Transverse colon (tissue), 4 donors: ENCODE measurements around the gene TCF7L2. TPM values are rescaled to one million over a fixed set of nuclear protein-coding genes. Genes with fewer than 3 reads are reported as not detected.

Experiments used
- DNase-seq: peaks from one replicate; pipeline ENCODE4 v3.0.0-alpha.2; 2019
- H3K27ac ChIP-seq, 4 donors: fragments of 200-600 bp; sonication (generic); 2 replicates each; pipeline ENCODE4 v1.5.1; 2016 to 2018; ENCODE audit warnings: inconsistent platforms in 4 of 4
- H3K27me3 ChIP-seq: fragments of 200-600 bp; sonication (generic); 2 replicates; pipeline ENCODE4 v1.5.1; 2017; ENCODE audit warnings: inconsistent platforms
- H3K36me3 ChIP-seq, 4 donors: fragments of 200-600 bp; sonication (generic); 2 replicates each; pipeline ENCODE4 v1.5.1; 2017 to 2019; ENCODE audit warnings: inconsistent platforms in 4 of 4
- H3K4me1 ChIP-seq, 4 donors: fragments of 200-600 bp; sonication (generic); 2 replicates each; pipeline ENCODE4 v1.5.1; 2017 to 2020; ENCODE audit warnings: inconsistent platforms in 4 of 4
- H3K4me3 ChIP-seq, 4 donors: fragments of 200-600 bp; sonication (generic); 1 replicate in 1 of 4; 2 replicates in 3 of 4; pipeline versions ENCODE4 v1.5.1 to v1.6.1; 2017 to 2019; ENCODE audit warnings: inconsistent platforms in 4 of 4
- H3K9me3 ChIP-seq, 2 donors: fragments of 200-600 bp; sonication (generic); 2 replicates each; pipeline ENCODE4 v1.5.1; 2017 to 2019; ENCODE audit warnings: inconsistent platforms in 2 of 2
- CTCF ChIP-seq, 5 experiments: fragments of 200-600 bp in 3 of 5; fragments of 450-650 bp in 2 of 5; sonication (generic) in 3 of 5; IDR thresholded peaks; 1 replicate in 2 of 5; 2 replicates in 3 of 5; pipeline ENCODE4 v1.5.1; 2016 to 2017; ENCODE audit warnings: antibody characterized with exemption in 5 of 5, inconsistent platforms in 3 of 5, mild to moderate bottlenecking in 2 of 5, moderate library complexity in 1 of 5
- EP300 ChIP-seq: sonication (generic); formaldehyde crosslinking; IDR thresholded peaks from one replicate; pipeline ENCODE4 v1.6.1; 2017; ENCODE audit warnings: antibody characterized with exemption, low read depth
- POLR2A ChIP-seq: fragments of 450-650 bp; IDR thresholded peaks from one replicate; pipeline ENCODE4 v1.6.1; 2016; ENCODE audit warnings: antibody characterized with exemption, mild to moderate bottlenecking, moderate library complexity
- POLR2AphosphoS5 ChIP-seq, 3 donors: sonication (generic); formaldehyde crosslinking; IDR thresholded peaks; one replicate each; pipeline ENCODE4 v1.6.1; 2016; ENCODE audit warnings: antibody characterized with exemption in 3 of 3
- WGBS, 2 donors: methylation state at CpG; one replicate each; pipeline ENCODE4 v1.1.5; 2018; ENCODE audit warnings: low coverage in 1 of 2; 5-methylcytosine and 5-hydroxymethylcytosine counted together
- in situ Hi-C, 4 donors: fragments of 200-750 bp; cut with MboI; loops; one replicate each; pipeline versions ENCODE4 v1.15.0 to v1.15.1; 2017; ENCODE audit warnings: low sequenced_read_pairs in 3 of 4, low pct_ligation_motif_present in 1 of 4, low pct_unique_long_range_greater_than_20kb in 1 of 4
- intact Hi-C: fragments of 100-400 bp; cut with DNase I; formaldehyde crosslinking; loops from one replicate; pipeline ENCODE4 v1.15.1; 2023; ENCODE audit warnings: low total_unique reads
- total RNA-seq, 4 donors: library from RNA; depleted of rRNA; stranded (reverse); fragments of >200 nt; gene quantifications; one replicate each; pipeline ENCODE4 v1.1.0, GENCODE V29; 2016

TCF7L2 gene
- total RNA-seq, 4 donors from 2014 or later: 84.6 to 249 (median 137) TPM

GRCh38 chr10:113168584-113168983, 218.5 kb downstream of the TCF7L2 start:
- TF ChIP-seq POLR2A: no peak
- H3K27me3 ChIP-seq: no peaks in the 10 kb centered on the region
- in situ Hi-C loops: no loop called here
- no peak overlapping the region for H3K27ac ChIP-seq
- intact Hi-C loops: no loop called here
- no peaks in the 10 kb centered on the region for H3K4me1 ChIP-seq
- no peak for DNase-seq
- 67 to 69% methylated on average over 1 to 6 of the region's 6 CpGs for WGBS, 2 donors
- H3K9me3 ChIP-seq: no peaks in the 10 kb centered on the region
- H3K4me3 ChIP-seq: no peak overlapping the region
- H3K36me3 ChIP-seq: peaks cover 0 to 5% (median 0%) of the 10 kb centered on the region in 4 donors

GRCh38 chr10:113169111-113169510, 219.1 kb downstream of the TCF7L2 start:
- TF ChIP-seq POLR2A (no peak), POLR2AphosphoS5 (IDR thresholded peaks at IDR 0.05) (no peak)
- 96 to 100% methylated on average over 2 to 10 of the region's 10 CpGs for whole genome bisulfite sequencing, 2 donors
- Histone ChIP-seq H3K36me3 (peaks cover 0 to 5% (median 0%) of the 10 kb centered on the region in 4 donors), H3K27ac (no peak overlapping the region), H3K27me3 (no peaks in the 10 kb centered on the region), H3K9me3 (no peaks in the 10 kb centered on the region), H3K4me3 (no peak overlapping the region), H3K4me1 (no peaks in the 10 kb centered on the region)
- intact Hi-C loops: no loop called here
- no peak for DNase-seq
- in situ Hi-C loops: no loop called here

GRCh38 chr10:113169853-113170460, 219.9 kb downstream of the TCF7L2 start:
- H3K4me3 ChIP-seq: no peak overlapping the region
- H3K9me3 ChIP-seq: no peaks in the 10 kb centered on the region
- intact Hi-C loops: no loop called here
- H3K27ac ChIP-seq: no peak overlapping the region
- peaks cover 0 to 5% (median 0%) of the 10 kb centered on the region in 4 donors for H3K36me3 ChIP-seq
- TF ChIP-seq EP300 (no peak), POLR2A (no peak), CTCF (IDR thresholded peaks at IDR 0.05) (no peak), POLR2AphosphoS5 (IDR thresholded peaks at IDR 0.05) (no peak)
- no peaks in the 10 kb centered on the region for H3K4me1 ChIP-seq
- in situ Hi-C loops: no loop called here
- WGBS, 2 donors: 68 to 75% methylated on average over 8 to 14 of the region's 14 CpGs
- H3K27me3 ChIP-seq: no peaks in the 10 kb centered on the region
- DNase-seq: no peak

- no peak for TF ChIP-seq POLR2AphosphoS5 (IDR thresholded peaks at IDR 0.05)
- no peak for TF ChIP-seq EP300
- TF ChIP-seq CTCF (IDR thresholded peaks at IDR 0.05): no peak
- TF ChIP-seq POLR2A: no peak
- no peaks in the 10 kb centered on the region for H3K27me3 ChIP-seq
- no peak for DNase-seq
- no peak overlapping the region for H3K27ac ChIP-seq
- intact Hi-C loops: no loop called here
- no peaks in the 10 kb centered on the region for H3K4me1 ChIP-seq
- H3K9me3 ChIP-seq: no peaks in the 10 kb centered on the region
- H3K36me3 ChIP-seq: no peaks in the 10 kb centered on the region
- in situ Hi-C loops: no loop called here
- H3K4me3 ChIP-seq: no peak overlapping the region
- WGBS, 2 donors: 84 to 89% methylated on average over 8 to 11 of the region's 11 CpGs
Observed at GRCh38 chr10:113171662-113172061, 221.6 kb downstream of the TCF7L2 start.

- Histone ChIP-seq H3K36me3 (no peaks in the 10 kb centered on the region), H3K4me1 (no peaks in the 10 kb centered on the region), H3K9me3 (no peaks in the 10 kb centered on the region), H3K4me3 (no peak overlapping the region), H3K27me3 (no peaks in the 10 kb centered on the region), H3K27ac (no peak overlapping the region)
- intact Hi-C loops: no loop called here
- 91 to 100% methylated on average over 1 to 3 of the region's 3 CpGs for WGBS, 2 donors
- TF ChIP-seq CTCF (IDR thresholded peaks at IDR 0.05) (no peak), EP300 (no peak), POLR2AphosphoS5 (IDR thresholded peaks at IDR 0.05) (no peak), POLR2A (no peak)
- no peak for DNase-seq
- in situ Hi-C loops: no loop called here
Observed at GRCh38 chr10:113175176-113175575, 225.1 kb downstream of the TCF7L2 start.
